ENCODE data around the gene RMI1.

Gene RMI1

DNA sequence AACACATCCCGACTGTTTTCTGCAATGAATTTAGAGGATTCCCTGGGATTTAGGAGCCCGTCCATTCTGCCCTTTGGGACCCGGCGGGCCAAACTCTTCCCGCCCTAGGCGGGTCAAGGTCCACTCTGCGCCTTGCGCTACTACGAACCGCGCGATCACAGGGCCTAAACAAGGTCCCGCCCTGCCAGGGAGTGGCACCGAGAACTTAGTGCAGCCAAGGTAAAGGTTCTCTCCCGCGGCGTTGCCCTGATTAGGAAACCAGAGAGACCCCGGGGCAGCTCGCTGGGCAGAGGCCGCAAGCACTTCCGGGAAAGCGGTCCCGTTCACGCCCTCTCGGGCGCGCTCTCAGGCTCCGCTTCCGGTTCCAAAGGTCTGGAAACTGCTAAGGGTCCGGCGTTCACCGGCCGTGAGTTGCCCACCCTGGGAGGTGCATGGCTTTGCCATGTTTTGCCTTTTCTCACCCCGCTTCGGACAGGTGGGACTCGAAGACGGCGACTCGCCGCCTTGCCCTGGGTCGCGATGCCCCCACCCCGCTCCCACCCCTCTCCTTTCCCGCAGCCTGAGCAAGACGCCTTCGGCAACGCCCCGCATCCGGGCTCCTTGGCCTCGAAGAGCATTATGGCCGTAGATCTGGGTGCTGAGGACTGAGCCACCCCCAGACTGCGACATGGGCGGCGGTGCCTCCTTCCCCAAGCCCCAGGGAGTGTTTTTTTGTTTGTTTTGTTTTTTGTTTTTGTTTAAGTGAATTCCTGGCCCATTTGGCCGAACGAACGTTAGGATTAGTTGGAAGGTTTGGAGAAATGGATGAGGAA lies 24.0 kb upstream of the RMI1 start:
- Mint-ChIP-seq H3K27ac (ENCODE audit: low read depth) (peak overlapping the region; percentile 96), H3K4me1 (peaks cover 11% of the 10 kb centered on the region), H3K27me3 (no peaks in the 10 kb centered on the region), H3K9me3 (no peaks in the 10 kb centered on the region), H3K4me3 (peak overlapping the region; percentile 99), H3K36me3 (ENCODE audit: insufficient read depth) (peaks cover 8% of the 10 kb centered on the region)
- ATAC-seq (replicated peaks; ENCODE audit: extremely low read depth, poor library complexity, severe bottlenecking) (peak; percentile 69), DNase-seq (ENCODE audit: low spot score in 2 of 2) (peak; percentile 18 to 24)

DNA sequence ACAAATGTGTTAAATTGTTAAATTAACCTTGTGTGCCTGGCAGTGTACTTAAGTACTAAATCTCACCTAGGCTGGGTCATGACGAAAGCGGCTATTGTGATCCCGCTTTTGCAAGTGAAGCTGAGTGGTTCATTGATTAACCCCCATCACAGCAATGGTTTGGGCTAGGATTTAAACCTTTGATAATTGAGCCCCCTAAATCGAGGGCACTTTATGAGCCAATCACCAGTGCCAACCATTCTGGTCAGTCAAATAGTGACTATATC lies 23.4 kb upstream of the RMI1 start:
- peak overlapping the region; percentile 99 for H3K4me3 Mint-ChIP-seq
- peaks cover 11% of the 10 kb centered on the region for H3K4me1 Mint-ChIP-seq
- peak; percentile 8 for ATAC-seq (replicated peaks; ENCODE audit: extremely low read depth, poor library complexity, severe bottlenecking)
- H3K27ac Mint-ChIP-seq (ENCODE audit: low read depth): peak overlapping the region; percentile 96
- DNase-seq (ENCODE audit: low spot score in 2 of 2): no peak
- no peaks in the 10 kb centered on the region for H3K9me3 Mint-ChIP-seq
- H3K27me3 Mint-ChIP-seq: no peaks in the 10 kb centered on the region
- peaks cover 8% of the 10 kb centered on the region for H3K36me3 Mint-ChIP-seq (ENCODE audit: insufficient read depth)

DNA sequence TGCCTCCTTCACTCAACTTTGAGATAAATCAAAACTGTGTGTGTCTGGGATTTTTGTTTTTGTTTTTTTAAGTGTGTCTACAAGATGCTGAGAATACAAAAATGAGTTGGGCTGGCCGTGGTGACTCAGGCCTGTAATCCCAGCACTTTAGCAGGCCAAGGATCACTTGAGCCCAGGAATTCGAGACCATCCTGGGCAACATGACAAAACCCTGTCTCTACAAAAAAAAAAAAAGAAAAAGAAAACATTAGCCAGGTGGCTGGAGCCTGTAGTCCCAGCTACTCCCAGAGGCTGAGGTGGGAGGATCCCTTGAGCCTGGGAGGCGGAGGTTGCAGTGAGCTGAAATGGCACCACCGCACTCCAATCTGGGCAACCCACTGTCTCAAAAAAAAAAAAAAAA lies 21.5 kb upstream of the RMI1 start:
- Mint-ChIP-seq H3K9me3 (no peaks in the 10 kb centered on the region), H3K4me3 (no peak overlapping the region)
- no peak for DNase-seq (ENCODE audit: low spot score in 2 of 2)

DNA sequence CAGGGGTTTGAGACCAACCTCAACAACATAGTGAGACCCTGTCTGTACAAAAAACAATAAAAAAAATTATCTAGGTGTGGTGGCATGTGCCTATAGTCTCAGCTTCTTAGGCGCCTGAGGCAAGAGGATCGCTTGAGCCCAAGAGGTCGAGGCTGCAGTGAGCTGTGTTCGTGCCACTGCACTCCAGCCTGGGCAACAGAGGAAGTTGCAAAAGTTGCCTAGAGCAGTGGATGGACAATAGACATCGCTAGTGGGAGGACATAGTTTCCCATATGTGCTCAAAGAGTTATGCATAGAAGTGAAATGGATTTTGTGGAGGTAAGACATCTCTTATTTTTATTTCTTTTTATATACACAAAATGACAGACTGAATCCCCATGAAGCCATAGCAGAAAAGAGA lies 19.6 kb upstream of the RMI1 start:
- Mint-ChIP-seq H3K4me3 (no peak overlapping the region), H3K9me3 (no peaks in the 10 kb centered on the region), H3K27ac (ENCODE audit: low read depth) (no peak overlapping the region), H3K36me3 (ENCODE audit: insufficient read depth) (peaks cover 12% of the 10 kb centered on the region), H3K27me3 (no peaks in the 10 kb centered on the region), H3K4me1 (peaks cover 19% of the 10 kb centered on the region)
- DNase-seq (ENCODE audit: low spot score in 2 of 2) (no peak), ATAC-seq (replicated peaks; ENCODE audit: extremely low read depth, poor library complexity, severe bottlenecking) (no peak)

More for the DNA sequence above, 21.5 kb upstream of the RMI1 start:
- Mint-ChIP-seq H3K36me3 (ENCODE audit: insufficient read depth) (peaks cover 6% of the 10 kb centered on the region), H3K4me1 (peaks cover 11% of the 10 kb centered on the region), H3K27ac (ENCODE audit: low read depth) (no peak overlapping the region), H3K27me3 (no peaks in the 10 kb centered on the region)
- ATAC-seq (replicated peaks; ENCODE audit: extremely low read depth, poor library complexity, severe bottlenecking): no peak

DNA sequence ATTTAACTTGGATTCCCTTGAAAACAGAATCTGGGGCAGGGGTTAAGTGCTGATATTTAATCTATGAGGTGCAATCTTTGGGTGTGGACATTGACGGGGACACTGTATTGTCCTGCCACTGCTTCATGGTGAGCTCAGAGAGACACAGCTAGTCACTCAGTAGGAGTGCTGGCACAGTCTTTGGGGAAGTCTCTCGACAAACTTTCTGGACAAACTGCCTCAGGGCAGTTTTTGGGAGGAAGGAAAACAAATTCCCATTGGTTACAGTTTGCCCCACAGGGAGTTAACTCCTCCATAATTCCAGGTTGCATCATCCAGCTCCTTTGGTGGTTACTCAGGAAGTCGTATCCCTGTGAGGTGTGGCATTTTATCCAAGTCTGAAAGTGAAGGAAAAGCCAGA lies 18.4 kb upstream of the RMI1 start:
- Mint-ChIP-seq H3K4me1 (peaks cover 23% of the 10 kb centered on the region), H3K27ac (ENCODE audit: low read depth) (no peak overlapping the region), H3K36me3 (ENCODE audit: insufficient read depth) (peaks cover 18% of the 10 kb centered on the region), H3K4me3 (no peak overlapping the region), H3K9me3 (no peaks in the 10 kb centered on the region), H3K27me3 (no peaks in the 10 kb centered on the region)
- no peak for DNase-seq (ENCODE audit: low spot score in 2 of 2)
- no peak for ATAC-seq (replicated peaks; ENCODE audit: extremely low read depth, poor library complexity, severe bottlenecking)

DNA sequence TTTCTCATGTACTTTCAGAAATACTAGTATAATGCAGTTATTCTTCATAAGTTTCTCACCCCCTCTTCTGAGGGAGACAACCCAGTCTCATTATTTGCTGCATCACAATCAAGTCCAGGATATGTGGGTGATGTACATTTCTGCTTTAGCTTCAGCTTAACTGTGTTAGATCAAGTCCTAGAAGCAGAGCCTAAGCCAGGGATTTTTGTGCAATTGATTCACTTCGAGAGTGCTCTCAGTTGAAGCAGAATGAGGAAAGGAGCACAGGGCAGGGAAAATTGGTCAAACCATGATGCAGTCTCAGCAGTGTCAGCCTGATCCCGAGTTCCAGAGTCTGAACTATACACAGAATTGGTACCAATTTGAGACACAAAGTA lies 15.6 kb upstream of the RMI1 start:
- Mint-ChIP-seq H3K4me3 (no peak overlapping the region), H3K27me3 (no peaks in the 10 kb centered on the region), H3K27ac (ENCODE audit: low read depth) (peak overlapping the region; percentile 4), H3K9me3 (no peaks in the 10 kb centered on the region), H3K36me3 (ENCODE audit: insufficient read depth) (peaks cover 45% of the 10 kb centered on the region), H3K4me1 (peaks cover 27% of the 10 kb centered on the region)
- no peak for DNase-seq (ENCODE audit: low spot score in 2 of 2)
- no peak for ATAC-seq (replicated peaks; ENCODE audit: extremely low read depth, poor library complexity, severe bottlenecking)

DNA sequence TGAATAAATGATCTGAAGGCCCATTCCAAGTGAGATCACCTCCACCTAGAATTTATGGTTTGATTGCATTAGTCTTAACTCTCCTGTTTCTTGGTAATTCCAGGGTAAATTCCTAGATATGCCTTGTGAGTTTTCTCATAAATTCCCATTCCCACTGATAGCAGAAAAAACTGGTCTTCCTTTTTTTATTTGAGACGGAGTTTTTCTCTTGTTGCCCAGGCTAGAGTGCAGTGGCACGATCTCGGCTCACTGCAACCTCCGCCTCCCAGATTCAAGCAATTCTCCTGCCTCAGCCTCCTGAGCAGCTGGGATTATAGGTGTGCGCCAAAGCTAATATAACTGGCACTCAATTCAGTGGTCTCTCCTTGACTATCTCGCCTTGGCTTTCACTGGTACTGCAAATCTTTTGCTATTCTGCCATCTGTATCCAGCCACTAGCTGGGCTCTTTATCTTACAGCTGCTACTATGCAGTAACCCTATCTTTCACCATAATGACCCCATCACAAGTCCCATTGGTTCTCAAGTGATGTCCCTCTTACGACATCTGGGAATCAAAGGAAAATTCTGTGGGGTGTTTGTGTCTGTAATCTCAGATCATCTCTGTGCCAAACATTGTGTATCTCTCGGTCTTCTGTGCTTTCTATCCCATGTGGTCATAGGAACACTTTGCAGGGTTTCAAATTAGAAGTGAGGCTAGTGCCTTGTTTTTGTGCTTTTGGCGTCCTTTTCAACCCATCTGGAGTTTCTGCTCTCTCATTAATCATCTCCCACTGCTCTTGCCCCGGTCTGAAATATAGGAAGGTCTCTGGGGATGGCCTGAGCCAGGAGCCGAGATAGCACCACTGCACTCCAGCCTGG lies 15.0 kb upstream of the RMI1 start:
- Mint-ChIP-seq H3K27me3 (no peaks in the 10 kb centered on the region), H3K36me3 (ENCODE audit: insufficient read depth) (peaks cover 51% of the 10 kb centered on the region), H3K4me3 (no peak overlapping the region), H3K27ac (ENCODE audit: low read depth) (peak overlapping the region; percentile 54), H3K9me3 (no peaks in the 10 kb centered on the region), H3K4me1 (peaks cover 27% of the 10 kb centered on the region)
- ATAC-seq (replicated peaks; ENCODE audit: extremely low read depth, poor library complexity, severe bottlenecking): peak; percentile 9
- no peak for DNase-seq (ENCODE audit: low spot score in 2 of 2)

DNA sequence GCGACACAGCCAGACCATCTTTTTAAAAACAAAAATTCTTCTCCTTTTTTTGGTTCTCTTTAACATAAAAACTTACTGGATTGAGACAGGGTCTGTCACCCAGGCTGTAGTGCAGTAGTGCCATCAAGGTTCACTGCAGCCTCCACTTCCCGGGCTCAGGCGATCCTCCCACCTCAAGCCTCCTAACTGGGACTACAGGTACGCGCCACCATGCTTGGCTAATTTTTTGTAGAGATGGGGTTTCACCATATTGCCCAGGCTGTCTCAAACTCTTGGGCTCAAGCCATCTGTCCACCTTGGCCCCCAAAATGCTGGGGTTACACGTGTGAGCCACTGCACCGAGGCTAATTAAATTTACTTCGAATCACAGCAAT lies 14.4 kb upstream of the RMI1 start:
- Mint-ChIP-seq H3K9me3 (no peaks in the 10 kb centered on the region), H3K36me3 (ENCODE audit: insufficient read depth) (peaks cover 57% of the 10 kb centered on the region), H3K27ac (ENCODE audit: low read depth) (peak overlapping the region; percentile 54), H3K4me1 (peaks cover 27% of the 10 kb centered on the region), H3K4me3 (no peak overlapping the region), H3K27me3 (no peaks in the 10 kb centered on the region)
- no peak for ATAC-seq (replicated peaks; ENCODE audit: extremely low read depth, poor library complexity, severe bottlenecking)
- no peak for DNase-seq (ENCODE audit: low spot score in 2 of 2)

DNA sequence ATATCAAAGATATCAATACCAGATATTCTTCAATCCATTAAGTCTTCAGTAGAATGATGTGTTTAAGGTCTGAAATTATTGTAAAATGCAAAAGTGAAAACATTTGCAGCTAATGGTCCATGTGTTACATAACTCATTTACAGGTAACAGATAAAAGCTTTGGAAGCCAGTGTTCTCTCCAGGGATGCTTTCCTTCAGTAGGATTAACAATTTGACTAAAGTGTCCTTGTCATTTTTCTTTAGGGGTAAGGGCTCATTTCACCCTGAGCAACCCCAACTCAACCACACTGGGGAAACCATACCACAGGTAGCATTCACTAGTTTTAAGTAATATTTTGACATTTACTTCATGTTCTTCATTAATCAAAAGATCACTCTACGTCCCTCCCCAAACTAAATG lies 13.5 kb upstream of the RMI1 start:
- H3K36me3 Mint-ChIP-seq (ENCODE audit: insufficient read depth): peaks cover 66% of the 10 kb centered on the region
- peak overlapping the region; percentile 54 for H3K27ac Mint-ChIP-seq (ENCODE audit: low read depth)
- ATAC-seq (replicated peaks; ENCODE audit: extremely low read depth, poor library complexity, severe bottlenecking) (no peak), DNase-seq (ENCODE audit: low spot score in 2 of 2) (no peak)
- H3K4me3 Mint-ChIP-seq: no peak overlapping the region
- no peaks in the 10 kb centered on the region for H3K9me3 Mint-ChIP-seq
- no peaks in the 10 kb centered on the region for H3K27me3 Mint-ChIP-seq
- peaks cover 34% of the 10 kb centered on the region for H3K4me1 Mint-ChIP-seq

DNA sequence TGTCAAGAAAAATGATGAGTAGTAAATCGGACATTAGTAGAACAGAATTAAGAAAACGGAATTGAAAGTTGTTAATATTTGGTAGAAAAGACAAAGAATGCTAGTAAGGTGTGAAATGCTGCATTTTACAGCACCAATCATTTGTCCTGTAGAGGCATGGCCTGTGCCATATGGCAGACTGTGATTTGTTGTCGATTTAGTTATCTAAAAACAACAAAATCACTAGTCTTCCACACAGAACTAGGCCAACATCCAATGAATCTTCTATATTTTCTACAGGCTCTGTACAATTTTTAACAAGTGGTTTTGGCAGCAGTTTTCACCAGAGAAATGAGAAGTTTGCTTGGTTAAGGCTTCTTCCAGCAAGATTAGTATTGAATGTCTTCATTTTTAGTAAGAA lies 11.0 kb upstream of the RMI1 start:
- no peaks in the 10 kb centered on the region for H3K9me3 Mint-ChIP-seq
- peaks cover 88% of the 10 kb centered on the region for H3K36me3 Mint-ChIP-seq (ENCODE audit: insufficient read depth)
- no peaks in the 10 kb centered on the region for H3K27me3 Mint-ChIP-seq
- ATAC-seq (replicated peaks; ENCODE audit: extremely low read depth, poor library complexity, severe bottlenecking) (no peak), DNase-seq (ENCODE audit: low spot score in 2 of 2) (no peak)
- H3K4me1 Mint-ChIP-seq: peaks cover 45% of the 10 kb centered on the region
- H3K4me3 Mint-ChIP-seq: no peak overlapping the region
- H3K27ac Mint-ChIP-seq (ENCODE audit: low read depth): no peak overlapping the region

DNA sequence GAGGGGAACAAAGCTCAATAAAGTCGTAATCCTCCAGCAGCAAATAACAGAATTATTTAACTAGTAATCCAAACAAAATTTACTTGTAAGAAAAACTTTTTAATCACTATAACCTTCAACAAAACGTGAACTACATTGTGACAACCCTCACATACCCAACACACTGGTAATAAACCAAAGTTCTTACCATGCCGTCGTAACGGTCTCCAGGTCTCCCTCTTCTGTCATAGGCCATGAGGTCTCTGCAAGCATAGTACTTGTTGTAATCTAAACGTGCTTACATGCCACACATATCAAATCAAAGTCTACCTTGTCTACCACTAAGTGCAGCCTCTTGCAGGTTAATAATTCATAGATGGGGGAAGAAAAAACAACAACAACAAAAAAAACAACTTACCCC lies 9.1 kb upstream of the RMI1 start:
- Mint-ChIP-seq H3K4me1 (peaks cover 46% of the 10 kb centered on the region), H3K36me3 (ENCODE audit: insufficient read depth) (peaks cover 96% of the 10 kb centered on the region), H3K9me3 (no peaks in the 10 kb centered on the region), H3K27me3 (no peaks in the 10 kb centered on the region), H3K27ac (ENCODE audit: low read depth) (peak overlapping the region; percentile 64), H3K4me3 (no peak overlapping the region)
- ATAC-seq (replicated peaks; ENCODE audit: extremely low read depth, poor library complexity, severe bottlenecking) (no peak), DNase-seq (ENCODE audit: low spot score in 2 of 2) (no peak)

DNA sequence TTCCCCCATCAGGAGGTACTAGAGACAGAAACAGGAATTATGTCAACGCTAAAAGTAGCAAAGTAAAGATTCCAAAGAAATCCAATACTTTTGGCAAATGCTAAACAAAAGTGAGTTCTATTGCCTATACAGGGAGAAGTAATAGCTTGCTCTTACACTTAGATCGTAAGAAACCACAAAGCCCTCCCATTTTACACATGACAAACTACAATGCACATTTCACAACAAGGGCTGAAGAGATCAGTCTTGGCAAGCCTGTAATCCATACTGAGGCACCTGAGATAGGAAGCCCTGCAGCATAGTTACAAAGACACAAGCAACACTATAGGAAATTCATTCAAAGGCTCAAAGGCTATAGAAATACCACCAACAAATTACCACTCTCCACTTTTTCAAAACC lies 8.3 kb upstream of the RMI1 start:
- Mint-ChIP-seq H3K27me3 (no peaks in the 10 kb centered on the region), H3K27ac (ENCODE audit: low read depth) (peak overlapping the region; percentile 64), H3K4me1 (peaks cover 47% of the 10 kb centered on the region), H3K9me3 (no peaks in the 10 kb centered on the region), H3K36me3 (ENCODE audit: insufficient read depth) (peaks cover 97% of the 10 kb centered on the region), H3K4me3 (no peak overlapping the region)
- peak; percentile 37 for ATAC-seq (replicated peaks; ENCODE audit: extremely low read depth, poor library complexity, severe bottlenecking)
- no peak for DNase-seq (ENCODE audit: low spot score in 2 of 2)

DNA sequence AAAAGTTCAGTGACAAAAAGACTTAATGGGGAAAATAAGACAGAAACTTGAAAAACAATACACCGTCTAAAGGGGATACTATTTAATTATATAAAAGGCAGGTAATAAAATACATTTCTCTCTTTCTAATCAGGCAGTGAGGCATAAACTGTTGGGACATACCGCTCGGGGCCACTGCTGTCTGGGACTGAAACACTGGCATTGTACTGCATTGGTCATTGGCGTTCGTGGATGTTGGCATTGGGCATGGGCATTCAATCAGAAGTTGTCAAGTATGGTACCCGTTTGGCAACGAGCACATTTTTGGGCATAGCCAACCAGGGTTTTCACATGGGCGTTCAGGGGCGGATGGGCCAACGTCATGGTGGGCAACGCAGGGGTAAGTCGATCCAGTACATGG lies 5.3 kb upstream of the RMI1 start:
- H3K4me1 Mint-ChIP-seq: peaks cover 61% of the 10 kb centered on the region

More for the DNA sequence above, 5.3 kb upstream of the RMI1 start:
- ATAC-seq (replicated peaks; ENCODE audit: extremely low read depth, poor library complexity, severe bottlenecking) (no peak), DNase-seq (ENCODE audit: low spot score in 2 of 2) (no peak)
- Mint-ChIP-seq H3K27ac (ENCODE audit: low read depth) (peak overlapping the region; percentile 14), H3K9me3 (no peaks in the 10 kb centered on the region), H3K36me3 (ENCODE audit: insufficient read depth) (peaks cover 98% of the 10 kb centered on the region), H3K4me3 (peak overlapping the region; percentile 55), H3K27me3 (no peaks in the 10 kb centered on the region)

Data from central memory CD8-positive, alpha-beta T cell (primary cell).